CD4-positive, alpha-beta memory T cell (primary cell): ENCODE results near the gene LRRN2. TPM values are rescaled to one million over a fixed set of nuclear protein-coding genes. Genes with fewer than 3 reads are reported as not detected.

Experiments used
- CTCF ChIA-PET: fragments of 350-600 bp; sonication (Branson Sonifier 250); formaldehyde crosslinking; loops from one replicate; lab custom pipeline; 2021; ENCODE audit warnings: inconsistent platforms; ENCODE audit not compliant: partially characterized antibody; lab: Charles Lee
- POLR2A ChIA-PET: fragments of 350-600 bp; sonication (Branson Sonifier 250); formaldehyde crosslinking; loops from one replicate; lab custom pipeline; 2021; ENCODE audit not compliant: partially characterized antibody; lab: Charles Lee
- DNase-seq, 5 donors: peaks; one replicate each; pipeline versions ENCODE4 v3.0.0 to v3.0.0-alpha.2; 2020 to 2022; ENCODE audit warnings: mixed read lengths in 1 of 5
- H3K27ac ChIP-seq: one replicate; pipeline ENCODE4 v1.7.0; 2013; ENCODE audit warnings: low read depth, low read length
- H3K27me3 ChIP-seq: 2 replicates; pipeline ENCODE4 v1.7.0; 2013; ENCODE audit warnings: mild to moderate bottlenecking, low read length, moderate library complexity; ENCODE audit not compliant: insufficient read depth
- H3K36me3 ChIP-seq: 2 replicates; pipeline ENCODE4 v1.7.0; 2013; ENCODE audit warnings: mild to moderate bottlenecking, low read length, moderate library complexity; ENCODE audit not compliant: insufficient read depth
- H3K4me1 ChIP-seq: 2 replicates; pipeline ENCODE4 v1.7.0; 2013; ENCODE audit warnings: mild to moderate bottlenecking, low read length, moderate library complexity; ENCODE audit not compliant: insufficient read depth
- H3K4me3 ChIP-seq, 2 donors: one replicate each; pipeline ENCODE4 v1.7.0; 2013; ENCODE audit warnings: low read length in 2 of 2, mild to moderate bottlenecking in 1 of 2
- H3K9me3 ChIP-seq, 2 donors: one replicate each; pipeline ENCODE4 v1.7.0; 2013; ENCODE audit warnings: low read length in 2 of 2, control low read depth in 1 of 2; ENCODE audit not compliant: control insufficient read depth in 1 of 2
- H3K27ac Mint-ChIP-seq, 7 donors: one replicate each; pipeline ENCODE4 v1.8.0; 2020 to 2021; ENCODE audit warnings: mixed read lengths in 7 of 7, mild to moderate bottlenecking in 6 of 7, inconsistent platforms in 3 of 7, moderate library complexity in 3 of 7
- H3K27me3 Mint-ChIP-seq, 2 donors: one replicate each; pipeline ENCODE4 v1.8.0; 2020 to 2021; ENCODE audit warnings: mixed read lengths in 2 of 2
- H3K36me3 Mint-ChIP-seq, 2 donors: one replicate each; pipeline ENCODE4 v1.8.0; 2020 to 2021; ENCODE audit warnings: mixed read lengths in 2 of 2, inconsistent platforms in 1 of 2, mild to moderate bottlenecking in 1 of 2
- H3K4me1 Mint-ChIP-seq, 4 donors: one replicate each; pipeline ENCODE4 v1.8.0; 2020 to 2021; ENCODE audit warnings: mixed read lengths in 4 of 4, mild to moderate bottlenecking in 1 of 4
- H3K4me3 Mint-ChIP-seq, 8 donors: one replicate each; pipeline ENCODE4 v1.8.0; 2020 to 2021; ENCODE audit warnings: mixed read lengths in 8 of 8, mild to moderate bottlenecking in 7 of 8, moderate library complexity in 6 of 8, inconsistent platforms in 3 of 8
- H3K9me3 Mint-ChIP-seq, 8 donors: one replicate each; pipeline ENCODE4 v1.8.0; 2020 to 2021; ENCODE audit warnings: mixed read lengths in 8 of 8, mild to moderate bottlenecking in 5 of 8, inconsistent platforms in 3 of 8, moderate library complexity in 1 of 8
- intact Hi-C: fragments of 100-400 bp; cut with micrococcal nuclease; formaldehyde crosslinking; loops from one replicate; pipeline ENCODE4 v1.15.1; 2023
- polyA plus RNA-seq, 2 donors: library from polyadenylated mRNA; unstranded; fragments of 300-500 nt; fragmentation: Illumina TruSeq; gene quantifications; one replicate each; pipeline ENCODE4 v1.2.3, GENCODE V29; 2021
- total RNA-seq, 2 experiments: library from RNA; stranded (reverse); gene quantifications; one replicate each; pipeline ENCODE4 v1.2.3, GENCODE V29; 2021

Gene LRRN2
- total and polyA plus RNA-seq, 4 experiments from 2014 or later: not detected

GRCh38 chr1:204659056-204659455, 26.5 kb downstream of the LRRN2 start:
- H3K4me3 ChIP-seq: no peak overlapping the region
- H3K27me3 ChIP-seq: no peaks in the 10 kb centered on the region
- no peak for DNase-seq
- H3K27ac ChIP-seq: no peak overlapping the region
- ChIA-PET POLR2A (no interaction called here), CTCF (no interaction called here)
- H3K27ac Mint-ChIP-seq: no peak overlapping the region
- intact Hi-C loops: no loop called here
- H3K4me1 ChIP-seq: no peaks in the 10 kb centered on the region
- H3K4me3 Mint-ChIP-seq: no peak overlapping the region
- no peaks in the 10 kb centered on the region for H3K9me3 ChIP-seq
- H3K4me1 Mint-ChIP-seq: no peaks in the 10 kb centered on the region
- H3K36me3 Mint-ChIP-seq: no peaks in the 10 kb centered on the region
- H3K27me3 Mint-ChIP-seq: peaks cover 6 to 16% of the 10 kb centered on the region in 2 donors
- H3K36me3 ChIP-seq: no peaks in the 10 kb centered on the region
- no peaks in the 10 kb centered on the region for H3K9me3 Mint-ChIP-seq

- Mint-ChIP-seq H3K27me3 (peaks cover 6 to 16% of the 10 kb centered on the region in 2 donors), H3K27ac (no peak overlapping the region), H3K36me3 (no peaks in the 10 kb centered on the region), H3K4me3 (no peak overlapping the region), H3K4me1 (no peaks in the 10 kb centered on the region), H3K9me3 (no peaks in the 10 kb centered on the region)
- H3K9me3 ChIP-seq: no peaks in the 10 kb centered on the region
- no peaks in the 10 kb centered on the region for H3K27me3 ChIP-seq
- ChIA-PET POLR2A (no interaction called here), CTCF (no interaction called here)
- intact Hi-C loops: no loop called here
- no peak overlapping the region for H3K4me3 ChIP-seq
- no peak overlapping the region for H3K27ac ChIP-seq
- DNase-seq: no peak
- no peaks in the 10 kb centered on the region for H3K36me3 ChIP-seq
- no peaks in the 10 kb centered on the region for H3K4me1 ChIP-seq
Observed at GRCh38 chr1:204658295-204658694, 27.2 kb downstream of the LRRN2 start.

- Histone ChIP-seq H3K27me3 (no peaks in the 10 kb centered on the region), H3K4me1 (no peaks in the 10 kb centered on the region), H3K27ac (no peak overlapping the region), H3K4me3 (no peak overlapping the region), H3K36me3 (no peaks in the 10 kb centered on the region), H3K9me3 (no peaks in the 10 kb centered on the region)
- Mint-ChIP-seq H3K36me3 (no peaks in the 10 kb centered on the region), H3K4me1 (no peaks in the 10 kb centered on the region), H3K9me3 (no peaks in the 10 kb centered on the region), H3K4me3 (no peak overlapping the region), H3K27me3 (peaks cover 10 to 24% of the 10 kb centered on the region in 2 donors), H3K27ac (no peak overlapping the region)
- intact Hi-C loops: no loop called here
- ChIA-PET POLR2A (no interaction called here), CTCF (interaction anchor here (0.6 to 0.7 kb wide), 2 partner anchors 13 to 491 kb away, joined by 3 read pairs; no protein-coding TSS in a partner anchor)
- no peak for DNase-seq
Observed at GRCh38 chr1:204653590-204654340, 31.8 kb downstream of the LRRN2 start.

GRCh38 chr1:204652497-204652896, 33.0 kb downstream of the LRRN2 start:
- Histone ChIP-seq H3K27ac (no peak overlapping the region), H3K36me3 (no peaks in the 10 kb centered on the region), H3K4me1 (peaks cover under 1% of the 10 kb centered on the region), H3K27me3 (no peaks in the 10 kb centered on the region), H3K9me3 (no peaks in the 10 kb centered on the region), H3K4me3 (no peak overlapping the region)
- no peak for DNase-seq
- Mint-ChIP-seq H3K4me3 (no peak overlapping the region), H3K27ac (no peak overlapping the region), H3K9me3 (no peaks in the 10 kb centered on the region), H3K36me3 (no peaks in the 10 kb centered on the region), H3K4me1 (no peaks in the 10 kb centered on the region), H3K27me3 (peaks cover 10 to 20% of the 10 kb centered on the region in 2 donors)
- ChIA-PET CTCF (interaction anchor here (0.9 kb wide), 1 partner anchor 289 kb away, joined by 3 read pairs; no protein-coding TSS in a partner anchor), POLR2A (no interaction called here)
- intact Hi-C loops: no loop called here

- CTCF ChIA-PET: interaction anchor here (0.9 to 1.2 kb wide), 4 partner anchors 10 to 288 kb away, joined by 3 read pairs; no protein-coding TSS in a partner anchor
- no peak overlapping the region for H3K4me3 ChIP-seq
- H3K27me3 Mint-ChIP-seq: peaks cover 7 to 18% of the 10 kb centered on the region in 2 donors
- H3K4me1 ChIP-seq: peaks cover 5% of the 10 kb centered on the region
- H3K9me3 Mint-ChIP-seq: no peaks in the 10 kb centered on the region
- no peaks in the 10 kb centered on the region for H3K9me3 ChIP-seq
- H3K27ac Mint-ChIP-seq: no peak overlapping the region
- no peaks in the 10 kb centered on the region for H3K4me1 Mint-ChIP-seq
- no peak overlapping the region for H3K4me3 Mint-ChIP-seq
- H3K36me3 Mint-ChIP-seq: no peaks in the 10 kb centered on the region
- intact Hi-C loops: no loop called here
- H3K27ac ChIP-seq: no peak overlapping the region
- H3K27me3 ChIP-seq: no peaks in the 10 kb centered on the region
- H3K36me3 ChIP-seq: no peaks in the 10 kb centered on the region
- no peak for DNase-seq
- POLR2A ChIA-PET: no interaction called here
Observed at GRCh38 chr1:204651843-204652421, 33.6 kb downstream of the LRRN2 start.

GRCh38 chr1:204650911-204651570, 34.5 kb downstream of the LRRN2 start:
- intact Hi-C loops: no loop called here
- no peaks in the 10 kb centered on the region for H3K4me1 Mint-ChIP-seq
- POLR2A ChIA-PET: no interaction called here
- H3K27me3 Mint-ChIP-seq: peaks cover 6 to 18% of the 10 kb centered on the region in 2 donors
- Histone ChIP-seq H3K4me1 (peaks cover 5% of the 10 kb centered on the region), H3K4me3 (no peak overlapping the region), H3K36me3 (no peaks in the 10 kb centered on the region), H3K27me3 (no peaks in the 10 kb centered on the region), H3K9me3 (no peaks in the 10 kb centered on the region), H3K27ac (no peak overlapping the region)
- H3K9me3 Mint-ChIP-seq: peaks cover 0 to 2% (median 0%) of the 10 kb centered on the region in 8 donors
- H3K4me3 Mint-ChIP-seq: no peak overlapping the region
- DNase-seq: no peak
- CTCF ChIA-PET: interaction anchor here (0.9 to 1.2 kb wide), 3 partner anchors 11 to 113 kb away, joined by 3 read pairs; no protein-coding TSS in a partner anchor
- no peaks in the 10 kb centered on the region for H3K36me3 Mint-ChIP-seq
- no peak overlapping the region for H3K27ac Mint-ChIP-seq
